HL-60 (cell line): ENCODE results near the gene THPO.

Experiments used
- GABPA ChIP-seq: IDR thresholded peaks from 2 replicates; pipeline ENCODE4 v1.6.1; 2012; ENCODE audit warnings: low read depth
- POLR2AphosphoS5 ChIP-seq: IDR thresholded peaks from 2 replicates; pipeline ENCODE4 v1.6.1; 2012; ENCODE audit warnings: low read depth
- SPI1 ChIP-seq: IDR thresholded peaks from 2 replicates; pipeline ENCODE4 v1.6.1; 2012; ENCODE audit warnings: low read depth, mild to moderate bottlenecking, borderline replicate concordance
- TF ChIP-seq, protein P1 (sequence below): IDR thresholded peaks from one replicate; pipeline ENCODE4 v1.5.1; 2011; ENCODE audit warnings: low read length, control low read depth, inconsistent platforms; ENCODE audit not compliant: insufficient read depth
- TF ChIP-seq, protein P2 (sequence below): IDR thresholded peaks from 2 replicates; pipeline ENCODE4 v1.6.1; 2012; ENCODE audit warnings: low read depth; ENCODE audit not compliant: insufficient replicate concordance

DNA sequence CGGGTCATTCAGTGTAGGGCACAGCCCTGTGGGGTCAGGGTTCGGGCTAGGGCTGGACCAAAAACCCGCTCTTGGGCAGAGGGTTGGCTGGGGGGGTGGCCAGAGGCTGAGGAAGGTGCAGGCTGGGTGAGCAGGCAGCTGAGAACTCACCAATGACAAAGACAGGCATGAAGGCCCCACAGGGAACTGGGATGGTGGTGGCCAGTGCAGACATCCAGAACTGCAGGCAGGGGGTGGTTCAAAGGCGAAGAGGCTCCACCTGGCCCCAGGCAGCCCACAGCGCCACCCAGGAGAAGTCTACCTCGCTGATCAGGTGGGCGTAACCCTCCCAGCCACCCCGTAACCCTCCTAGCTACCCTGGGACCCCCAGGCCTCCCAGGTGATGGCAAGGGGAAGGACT is 23.3 kb downstream of the THPO start:
- TF ChIP-seq, protein P1, sequence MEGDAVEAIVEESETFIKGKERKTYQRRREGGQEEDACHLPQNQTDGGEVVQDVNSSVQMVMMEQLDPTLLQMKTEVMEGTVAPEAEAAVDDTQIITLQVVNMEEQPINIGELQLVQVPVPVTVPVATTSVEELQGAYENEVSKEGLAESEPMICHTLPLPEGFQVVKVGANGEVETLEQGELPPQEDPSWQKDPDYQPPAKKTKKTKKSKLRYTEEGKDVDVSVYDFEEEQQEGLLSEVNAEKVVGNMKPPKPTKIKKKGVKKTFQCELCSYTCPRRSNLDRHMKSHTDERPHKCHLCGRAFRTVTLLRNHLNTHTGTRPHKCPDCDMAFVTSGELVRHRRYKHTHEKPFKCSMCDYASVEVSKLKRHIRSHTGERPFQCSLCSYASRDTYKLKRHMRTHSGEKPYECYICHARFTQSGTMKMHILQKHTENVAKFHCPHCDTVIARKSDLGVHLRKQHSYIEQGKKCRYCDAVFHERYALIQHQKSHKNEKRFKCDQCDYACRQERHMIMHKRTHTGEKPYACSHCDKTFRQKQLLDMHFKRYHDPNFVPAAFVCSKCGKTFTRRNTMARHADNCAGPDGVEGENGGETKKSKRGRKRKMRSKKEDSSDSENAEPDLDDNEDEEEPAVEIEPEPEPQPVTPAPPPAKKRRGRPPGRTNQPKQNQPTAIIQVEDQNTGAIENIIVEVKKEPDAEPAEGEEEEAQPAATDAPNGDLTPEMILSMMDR: no peak
- TF ChIP-seq POLR2AphosphoS5 (no peak), GABPA (no peak), SPI1 (no peak)
- TF ChIP-seq, protein P2, sequence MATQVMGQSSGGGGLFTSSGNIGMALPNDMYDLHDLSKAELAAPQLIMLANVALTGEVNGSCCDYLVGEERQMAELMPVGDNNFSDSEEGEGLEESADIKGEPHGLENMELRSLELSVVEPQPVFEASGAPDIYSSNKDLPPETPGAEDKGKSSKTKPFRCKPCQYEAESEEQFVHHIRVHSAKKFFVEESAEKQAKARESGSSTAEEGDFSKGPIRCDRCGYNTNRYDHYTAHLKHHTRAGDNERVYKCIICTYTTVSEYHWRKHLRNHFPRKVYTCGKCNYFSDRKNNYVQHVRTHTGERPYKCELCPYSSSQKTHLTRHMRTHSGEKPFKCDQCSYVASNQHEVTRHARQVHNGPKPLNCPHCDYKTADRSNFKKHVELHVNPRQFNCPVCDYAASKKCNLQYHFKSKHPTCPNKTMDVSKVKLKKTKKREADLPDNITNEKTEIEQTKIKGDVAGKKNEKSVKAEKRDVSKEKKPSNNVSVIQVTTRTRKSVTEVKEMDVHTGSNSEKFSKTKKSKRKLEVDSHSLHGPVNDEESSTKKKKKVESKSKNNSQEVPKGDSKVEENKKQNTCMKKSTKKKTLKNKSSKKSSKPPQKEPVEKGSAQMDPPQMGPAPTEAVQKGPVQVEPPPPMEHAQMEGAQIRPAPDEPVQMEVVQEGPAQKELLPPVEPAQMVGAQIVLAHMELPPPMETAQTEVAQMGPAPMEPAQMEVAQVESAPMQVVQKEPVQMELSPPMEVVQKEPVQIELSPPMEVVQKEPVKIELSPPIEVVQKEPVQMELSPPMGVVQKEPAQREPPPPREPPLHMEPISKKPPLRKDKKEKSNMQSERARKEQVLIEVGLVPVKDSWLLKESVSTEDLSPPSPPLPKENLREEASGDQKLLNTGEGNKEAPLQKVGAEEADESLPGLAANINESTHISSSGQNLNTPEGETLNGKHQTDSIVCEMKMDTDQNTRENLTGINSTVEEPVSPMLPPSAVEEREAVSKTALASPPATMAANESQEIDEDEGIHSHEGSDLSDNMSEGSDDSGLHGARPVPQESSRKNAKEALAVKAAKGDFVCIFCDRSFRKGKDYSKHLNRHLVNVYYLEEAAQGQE: no peak
